ENCODE results near the gene DCST2. TPM values are rescaled to one million over a fixed set of nuclear protein-coding genes. Genes with fewer than 3 reads are reported as not detected.
A peak's percentile ranks its signal among the peaks of the same experiment; 100 is the strongest.

DCST2 gene
- total and polyA plus RNA-seq, 9 of the 15 experiments (the other 6 are each of a cell fraction or from before 2014, with no cell fraction given): 0.09 to 0.49 (median 0.11) TPM; not detected in 3

GRCh38 chr1:155001425-155001674 lies 32.2 kb downstream of the DCST2 start:
- H3K9me1 ChIP-seq (ENCODE audit: control insufficient read depth, insufficient read depth, low read length): no peaks in the 10 kb centered on the region
- H3K4me1 ChIP-seq (replicated peaks in 1 of 2; ENCODE audit: control insufficient read depth in 2 of 2, insufficient read depth in 2 of 2, low read length in 2 of 2): peaks cover 32 to 65% of the 10 kb centered on the region in 2 experiments
- no peak for ATAC-seq
- TF ChIP-seq EWSR1 (IDR thresholded peaks at IDR 0.05; ENCODE audit: borderline replicate concordance, low read depth, partially characterized antibody): no peak
- TF ChIP-seq, protein P1, sequence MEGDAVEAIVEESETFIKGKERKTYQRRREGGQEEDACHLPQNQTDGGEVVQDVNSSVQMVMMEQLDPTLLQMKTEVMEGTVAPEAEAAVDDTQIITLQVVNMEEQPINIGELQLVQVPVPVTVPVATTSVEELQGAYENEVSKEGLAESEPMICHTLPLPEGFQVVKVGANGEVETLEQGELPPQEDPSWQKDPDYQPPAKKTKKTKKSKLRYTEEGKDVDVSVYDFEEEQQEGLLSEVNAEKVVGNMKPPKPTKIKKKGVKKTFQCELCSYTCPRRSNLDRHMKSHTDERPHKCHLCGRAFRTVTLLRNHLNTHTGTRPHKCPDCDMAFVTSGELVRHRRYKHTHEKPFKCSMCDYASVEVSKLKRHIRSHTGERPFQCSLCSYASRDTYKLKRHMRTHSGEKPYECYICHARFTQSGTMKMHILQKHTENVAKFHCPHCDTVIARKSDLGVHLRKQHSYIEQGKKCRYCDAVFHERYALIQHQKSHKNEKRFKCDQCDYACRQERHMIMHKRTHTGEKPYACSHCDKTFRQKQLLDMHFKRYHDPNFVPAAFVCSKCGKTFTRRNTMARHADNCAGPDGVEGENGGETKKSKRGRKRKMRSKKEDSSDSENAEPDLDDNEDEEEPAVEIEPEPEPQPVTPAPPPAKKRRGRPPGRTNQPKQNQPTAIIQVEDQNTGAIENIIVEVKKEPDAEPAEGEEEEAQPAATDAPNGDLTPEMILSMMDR (IDR thresholded peaks at IDR 0.05 in 2 of 3, conservative IDR thresholded peaks at IDR 0.05 in 1 of 3; ENCODE audit: insufficient read depth in 2 of 3, low read depth in 1 of 3, low read length in 3 of 3): no peak
- no peak for TF ChIP-seq SIRT6 (IDR thresholded peaks at IDR 0.05; ENCODE audit: low read depth, low read length)
- TF ChIP-seq SMARCC2 (IDR thresholded peaks at IDR 0.05; ENCODE audit: low read depth): no peak
- TF ChIP-seq CHD4 (IDR thresholded peaks at IDR 0.05; ENCODE audit: insufficient read depth, insufficient replicate concordance, low read depth, low read length, poor library complexity, severe bottlenecking): peak; percentile 67
- TF ChIP-seq PREB (CRISPR knock-in tag; IDR thresholded peaks at IDR 0.05): no peak
- peak; percentile 35; the same call in 1 of the 2 replicates for TF ChIP-seq AFF4 (CRISPR knock-in tag; IDR thresholded peaks at IDR 0.05)
- TF ChIP-seq CHD1 (IDR thresholded peaks at IDR 0.05; ENCODE audit: low read length): peak; percentile 75
- TF ChIP-seq IRF1 (CRISPR knock-in tag; IDR thresholded peaks at IDR 0.05; ENCODE audit: borderline replicate concordance): 0 out of 2 replicates have a peak, but pooled peaks have one; percentile 15
- no peak for TF ChIP-seq ZNF778 (CRISPR knock-in tag; IDR thresholded peaks at IDR 0.05)
- no peak for TF ChIP-seq TRIM24 (IDR thresholded peaks at IDR 0.05)
- no peak for TF ChIP-seq FOXM1 (IDR thresholded peaks at IDR 0.05; ENCODE audit: low read depth)
- TF ChIP-seq FOXM1 (CRISPR knock-in tag; IDR thresholded peaks at IDR 0.05; ENCODE audit: low read depth): no peak
- no peak for TF ChIP-seq OTX1 (CRISPR knock-in tag; IDR thresholded peaks at IDR 0.05)

More at GRCh38 chr1:155001425-155001674, 32.2 kb downstream of the DCST2 start:
- H3K4me3 ChIP-seq: peak overlapping the region; percentile 71
- peak overlapping the region; percentile 97 for H3K27ac ChIP-seq (ENCODE audit: extremely low read depth, low read depth, low read length)
- in situ Hi-C loops (cut with MboI): no loop called here
- H3K9ac ChIP-seq (ENCODE audit: insufficient read depth in 1 of 2, low read depth in 2 of 2, low read length in 2 of 2): peak overlapping the region; percentile 89 to 96
- DNase-seq (ENCODE audit: extremely low read depth in 1 of 4, low spot score in 3 of 4) (no peak), FAIRE-seq (no peak)
- ChIA-PET CTCF (ENCODE audit: low intra/inter-chr PET ratio) (interaction anchor here (1.3 to 1.6 kb wide), 2 partner anchors 16 to 40 kb away, joined by 6 read pairs; partner anchors contain the start of gene PYGO2), POLR2A (interaction anchor here (0.6 to 1.7 kb wide), 13 partner anchors 9 to 1435 kb away, joined by 3 to 8 read pairs (median 3); partner anchors contain the start of gene PBXIP1)
- no peaks in the 10 kb centered on the region for H3K9me3 ChIP-seq (replicated peaks; ENCODE audit: control insufficient read depth, insufficient read depth, low read depth, low read length)
- H3K27me3 ChIP-seq (ENCODE audit: control insufficient read depth in 2 of 2, insufficient read depth in 2 of 2, low read length in 2 of 2): no peaks in the 10 kb centered on the region
- H3K36me3 ChIP-seq (ENCODE audit: control insufficient read depth, insufficient read depth, low read length): peaks cover 20% of the 10 kb centered on the region; the same call in 2 of the 3 replicates
- H4K20me1 ChIP-seq (replicated peaks; ENCODE audit: control insufficient read depth, insufficient read depth, low read length): peaks cover 3% of the 10 kb centered on the region; the same call in 1 of the 2 replicates
- peaks cover 45% of the 10 kb centered on the region for H3K79me2 ChIP-seq (ENCODE audit: control insufficient read depth, insufficient read depth, low read length)
- H3K4me2 ChIP-seq (ENCODE audit: insufficient read depth, low read length): peak overlapping the region; percentile 98
- 0% methylated on average over 9 of the region's 11 CpGs for WGBS (ENCODE audit: insufficient coverage, low coverage, missing lambda C conversion rate)
- BruUV-seq (replicated peaks): no TSS peak
- intact Hi-C loops (cut with micrococcal nuclease): loop anchor here (1.0 to 5.0 kb wide), 5 partner anchors 27 to 444 kb away; partner anchors contain the start of genes CKS1B, EFNA3, PYGO2 and UBE2Q1
- H2AFZ ChIP-seq (ENCODE audit: low read depth, low read length): peak overlapping the region; percentile 54; the same call in 1 of the 2 replicates

All from K562 (cell line).